ENCODE measurements around the gene SHROOM1. TPM values are rescaled to one million over a fixed set of nuclear protein-coding genes. Genes with fewer than 3 reads are reported as not detected.

SHROOM1 gene
- total and polyA plus RNA-seq, 9 of the 15 experiments (the other 6 are each of a cell fraction or from before 2014, with no cell fraction given): 0.44 to 26.5 (median 11.9) TPM

DNA sequence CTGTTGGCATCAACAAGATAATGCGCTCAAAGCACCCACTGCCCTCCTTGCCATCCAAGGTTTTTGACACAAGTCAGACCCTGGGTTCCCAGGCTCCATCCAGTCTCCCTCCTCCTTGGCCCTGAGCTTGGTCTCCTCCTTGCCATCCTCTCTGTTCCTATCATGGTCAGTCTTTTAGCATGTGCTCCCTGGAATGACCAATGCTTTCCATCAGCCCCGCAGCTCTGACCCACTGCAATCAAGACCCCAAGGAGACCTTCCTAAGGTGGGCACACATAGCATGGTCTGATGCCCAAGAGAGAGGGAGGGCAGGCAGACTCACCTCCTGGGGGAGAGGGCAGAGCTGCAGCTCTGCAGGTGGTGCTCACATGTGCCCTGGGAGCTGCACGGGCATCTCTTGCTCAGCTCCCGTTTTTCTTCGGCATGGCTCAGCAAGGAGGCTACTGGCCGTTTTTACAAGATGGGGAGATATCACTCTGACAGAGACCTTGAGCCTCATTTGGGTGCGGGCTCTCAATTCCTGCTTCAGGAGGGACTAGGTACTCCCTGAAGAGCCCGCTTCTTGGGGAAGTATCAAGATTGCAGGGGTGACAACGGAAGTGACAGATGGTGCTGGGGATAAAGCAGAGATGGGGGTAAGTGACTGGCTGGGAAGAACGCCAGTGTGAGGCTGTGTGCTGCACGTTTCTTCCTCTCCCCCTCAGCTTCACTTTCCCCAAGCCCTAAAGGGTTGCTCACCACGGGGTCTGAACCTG lies 56.7 kb downstream of the SHROOM1 start (continued):
- TF ChIP-seq MCM5 (IDR thresholded peaks at IDR 0.05; ENCODE audit: low read depth) (no peak), SPI1 (IDR thresholded peaks at IDR 0.05; ENCODE audit: borderline replicate concordance, low read depth, low read length) (0 out of 2 replicates have a peak, but pooled peaks have one; percentile 4), PURB (CRISPR knock-in tag; IDR thresholded peaks at IDR 0.05; ENCODE audit: low read depth) (no peak), GABPA (tag; conservative IDR thresholded peaks at IDR 0.05; ENCODE audit: low read depth) (peak; percentile 28; the same call in 1 of the 2 replicates), FOXK1 (CRISPR knock-in tag; IDR thresholded peaks at IDR 0.05; ENCODE audit: borderline replicate concordance) (no peak), MEF2A (IDR thresholded peaks at IDR 0.05; ENCODE audit: control insufficient read depth, low read depth, low read length) (no peak), HNRNPL (IDR thresholded peaks at IDR 0.05; ENCODE audit: low read depth, low read length) (no peak), DNMT1 (IDR thresholded peaks at IDR 0.05) (no peak), HMG20B (CRISPR knock-in tag; IDR thresholded peaks at IDR 0.05) (no peak), NR3C1 (CRISPR knock-in tag; IDR thresholded peaks at IDR 0.05) (no peak), GABPB1 (CRISPR knock-in tag; IDR thresholded peaks at IDR 0.05) (no peak), HDGF (IDR thresholded peaks at IDR 0.05) (no peak), ZNF408 (CRISPR knock-in tag; IDR thresholded peaks at IDR 0.05; ENCODE audit: low read depth) (no peak), ZNF224 (CRISPR knock-in tag; IDR thresholded peaks at IDR 0.05) (no peak), SMARCE1 (IDR thresholded peaks at IDR 0.05) (peak; percentile 67), SLC30A9 (CRISPR knock-in tag; IDR thresholded peaks at IDR 0.05) (no peak), ZEB2 (IDR thresholded peaks at IDR 0.05) (peak; percentile 59; the same call in 1 of the 2 replicates), KLF1 (tag; IDR thresholded peaks at IDR 0.05) (no peak), POLR2AphosphoS5 (IDR thresholded peaks at IDR 0.05; ENCODE audit: control insufficient read depth, insufficient read depth, low read depth, low read length) (no peak)
- TF ChIP-seq, protein P1, sequence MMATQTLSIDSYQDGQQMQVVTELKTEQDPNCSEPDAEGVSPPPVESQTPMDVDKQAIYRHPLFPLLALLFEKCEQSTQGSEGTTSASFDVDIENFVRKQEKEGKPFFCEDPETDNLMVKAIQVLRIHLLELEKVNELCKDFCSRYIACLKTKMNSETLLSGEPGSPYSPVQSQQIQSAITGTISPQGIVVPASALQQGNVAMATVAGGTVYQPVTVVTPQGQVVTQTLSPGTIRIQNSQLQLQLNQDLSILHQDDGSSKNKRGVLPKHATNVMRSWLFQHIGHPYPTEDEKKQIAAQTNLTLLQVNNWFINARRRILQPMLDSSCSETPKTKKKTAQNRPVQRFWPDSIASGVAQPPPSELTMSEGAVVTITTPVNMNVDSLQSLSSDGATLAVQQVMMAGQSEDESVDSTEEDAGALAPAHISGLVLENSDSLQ (IDR thresholded peaks at IDR 0.05): peak; percentile 71
- TF ChIP-seq, protein P2, sequence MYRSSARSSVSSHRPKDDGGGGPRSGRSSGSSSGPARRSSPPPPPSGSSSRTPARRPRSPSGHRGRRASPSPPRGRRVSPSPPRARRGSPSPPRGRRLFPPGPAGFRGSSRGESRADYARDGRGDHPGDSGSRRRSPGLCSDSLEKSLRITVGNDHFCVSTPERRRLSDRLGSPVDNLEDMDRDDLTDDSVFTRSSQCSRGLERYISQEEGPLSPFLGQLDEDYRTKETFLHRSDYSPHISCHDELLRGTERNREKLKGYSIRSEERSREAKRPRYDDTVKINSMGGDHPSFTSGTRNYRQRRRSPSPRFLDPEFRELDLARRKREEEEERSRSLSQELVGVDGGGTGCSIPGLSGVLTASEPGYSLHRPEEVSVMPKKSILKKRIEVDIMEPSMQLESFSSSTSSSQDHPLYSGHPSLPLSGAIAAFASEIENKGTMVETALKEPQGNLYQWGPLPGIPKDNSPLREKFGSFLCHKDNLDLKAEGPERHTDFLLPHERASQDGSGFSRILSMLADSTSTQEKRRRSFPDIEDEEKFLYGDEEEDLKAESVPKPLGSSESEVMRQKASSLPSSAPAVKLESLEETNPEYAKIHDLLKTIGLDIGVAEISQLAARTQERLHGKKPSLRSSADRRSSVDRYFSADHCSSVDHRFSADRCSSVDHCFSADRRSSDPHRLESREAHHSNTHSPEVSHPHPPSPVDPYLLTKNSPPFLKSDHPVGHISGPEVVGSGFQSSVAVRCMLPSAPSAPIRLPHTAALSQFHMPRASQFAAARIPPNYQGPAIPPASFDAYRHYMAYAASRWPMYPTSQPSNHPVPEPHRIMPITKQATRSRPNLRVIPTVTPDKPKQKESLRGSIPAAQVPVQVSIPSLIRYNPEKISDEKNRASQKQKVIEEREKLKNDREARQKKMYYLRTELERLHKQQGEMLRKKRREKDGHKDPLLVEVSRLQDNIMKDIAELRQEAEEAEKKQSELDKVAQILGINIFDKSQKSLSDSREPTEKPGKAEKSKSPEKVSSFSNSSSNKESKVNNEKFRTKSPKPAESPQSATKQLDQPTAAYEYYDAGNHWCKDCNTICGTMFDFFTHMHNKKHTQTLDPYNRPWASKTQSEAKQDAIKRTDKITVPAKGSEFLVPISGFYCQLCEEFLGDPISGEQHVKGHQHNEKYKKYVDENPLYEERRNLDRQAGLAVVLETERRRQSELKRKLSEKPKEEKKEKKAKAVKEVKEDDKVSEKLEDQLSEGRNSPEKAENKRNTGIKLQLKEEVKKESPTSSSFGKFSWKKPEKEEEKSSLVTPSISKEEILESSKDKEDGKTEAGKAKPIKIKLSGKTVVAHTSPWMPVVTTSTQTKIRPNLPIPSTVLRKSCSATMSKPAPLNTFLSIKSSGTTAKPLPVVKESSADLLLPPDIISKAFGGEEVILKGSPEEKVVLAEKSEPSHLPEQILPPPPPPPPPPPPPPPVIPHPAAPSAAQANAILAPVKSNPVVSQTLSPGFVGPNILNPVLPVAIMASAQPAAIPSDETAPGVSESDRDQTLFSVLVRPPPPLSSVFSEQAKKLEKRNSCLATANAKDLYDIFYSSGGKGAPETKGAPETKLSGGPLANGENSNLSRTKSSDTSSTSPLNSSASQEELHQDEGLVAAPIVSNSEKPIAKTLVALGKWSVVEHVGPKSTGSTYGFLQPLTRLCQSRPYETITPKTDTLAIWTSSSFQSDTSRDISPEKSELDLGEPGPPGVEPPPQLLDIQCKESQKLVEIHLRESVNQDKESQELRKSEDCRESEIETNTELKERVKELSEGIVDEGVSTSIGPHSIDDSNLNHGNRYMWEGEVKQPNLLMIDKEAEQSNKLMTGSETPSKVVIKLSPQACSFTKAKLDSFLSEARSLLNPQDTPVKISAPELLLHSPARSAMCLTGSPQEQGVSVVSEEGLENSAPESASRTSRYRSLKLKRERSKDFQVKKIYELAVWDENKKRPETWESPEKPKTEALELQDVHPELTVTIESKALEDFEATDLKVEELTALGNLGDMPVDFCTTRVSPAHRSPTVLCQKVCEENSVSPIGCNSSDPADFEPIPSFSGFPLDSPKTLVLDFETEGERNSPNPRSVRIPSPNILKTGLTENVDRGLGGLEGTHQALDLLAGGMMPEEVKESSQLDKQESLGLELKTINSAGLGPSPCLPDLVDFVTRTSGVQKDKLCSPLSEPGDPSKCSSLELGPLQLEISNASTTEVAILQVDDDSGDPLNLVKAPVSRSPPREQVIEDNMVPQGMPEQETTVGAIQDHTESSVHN (IDR thresholded peaks at IDR 0.05; ENCODE audit: borderline replicate concordance in 1 of 2, low read depth in 1 of 2): no peak

All from K562 (cell line).